ENCODE results near the gene DHRS9.

The DHRS9 gene

GRCh38 chr2:169110419-169110818, 41.1 kb downstream of the DHRS9 start:
- no peaks in the 10 kb centered on the region for H3K36me3 ChIP-seq (ENCODE audit: insufficient read depth, low read length)
- no peak for TF ChIP-seq EZH2phosphoT487 (IDR thresholded peaks at IDR 0.05; ENCODE audit: borderline replicate concordance)
- TF ChIP-seq CTCF (conservative IDR thresholded peaks at IDR 0.05; ENCODE audit: low read length), result no peak
- H3K4me2 ChIP-seq (ENCODE audit: low read depth, low read length, poor library complexity, severe bottlenecking), result no peak overlapping the region

DNA sequence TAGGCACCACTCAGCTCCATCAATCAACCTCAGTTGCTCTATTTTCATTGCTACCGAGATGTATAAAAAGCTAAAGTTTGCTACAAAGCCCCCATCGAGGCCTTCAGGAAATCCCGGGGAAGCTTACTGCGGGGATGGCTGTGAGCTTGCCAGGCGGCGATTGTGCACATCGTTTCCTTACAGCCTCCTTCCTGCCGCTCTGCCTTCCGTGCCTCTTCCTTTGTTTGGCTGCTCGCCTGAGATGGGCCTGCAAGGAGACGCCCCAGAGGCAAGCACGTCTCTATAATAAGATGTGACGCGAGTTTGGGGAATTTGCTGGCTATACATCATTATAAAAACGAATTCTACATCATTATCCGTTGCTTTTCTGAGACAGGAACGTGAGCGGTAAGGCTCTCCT, 41.6 kb downstream of the DHRS9 start:
- H3K79me2 ChIP-seq (ENCODE audit: insufficient read depth, low read length), result no peaks in the 10 kb centered on the region
- TF ChIP-seq EZH2phosphoT487 (IDR thresholded peaks at IDR 0.05; ENCODE audit: borderline replicate concordance) (no peak), CTCF (conservative IDR thresholded peaks at IDR 0.05; ENCODE audit: low read length) (no peak)
- no peaks in the 10 kb centered on the region for H3K9me3 ChIP-seq (ENCODE audit: insufficient read depth, low read depth, low read length)
- H3K4me3 ChIP-seq (ENCODE audit: low read length, poor library complexity, severe bottlenecking), result no peak overlapping the region
- H3K9me2 ChIP-seq (replicated peaks; ENCODE audit: low read depth, low read length), result no peaks in the 10 kb centered on the region
- no peak overlapping the region for H3K4me2 ChIP-seq (ENCODE audit: low read depth, low read length, poor library complexity, severe bottlenecking)
- peaks cover 54% of the 10 kb centered on the region for H3K4me1 ChIP-seq (ENCODE audit: insufficient read depth, low read length, poor library complexity, severe bottlenecking)
- H4K20me1 ChIP-seq (ENCODE audit: insufficient read depth, low read length, poor library complexity, severe bottlenecking), result no peaks in the 10 kb centered on the region
- no peaks in the 10 kb centered on the region for H3K36me3 ChIP-seq (ENCODE audit: insufficient read depth, low read length)
- no peak overlapping the region for H2AFZ ChIP-seq (ENCODE audit: low read length)
- H3K9ac ChIP-seq (ENCODE audit: low read depth, low read length, poor library complexity, severe bottlenecking), result no peak overlapping the region
- peaks cover 12% of the 10 kb centered on the region for H3F3A ChIP-seq (ENCODE audit: low read depth)
- no peaks in the 10 kb centered on the region for H3K27me3 ChIP-seq (ENCODE audit: insufficient read depth, low read length, poor library complexity, severe bottlenecking)

More at GRCh38 chr2:169110419-169110818, 41.1 kb downstream of the DHRS9 start:
- H3F3A ChIP-seq (ENCODE audit: low read depth), result peaks cover 12% of the 10 kb centered on the region
- peaks cover 54% of the 10 kb centered on the region for H3K4me1 ChIP-seq (ENCODE audit: insufficient read depth, low read length, poor library complexity, severe bottlenecking)
- H3K27me3 ChIP-seq (ENCODE audit: insufficient read depth, low read length, poor library complexity, severe bottlenecking), result no peaks in the 10 kb centered on the region
- no peaks in the 10 kb centered on the region for H3K9me2 ChIP-seq (replicated peaks; ENCODE audit: low read depth, low read length)
- H4K20me1 ChIP-seq (ENCODE audit: insufficient read depth, low read length, poor library complexity, severe bottlenecking), result no peaks in the 10 kb centered on the region
- no peaks in the 10 kb centered on the region for H3K9me3 ChIP-seq (ENCODE audit: insufficient read depth, low read depth, low read length)
- H3K79me2 ChIP-seq (ENCODE audit: insufficient read depth, low read length), result no peaks in the 10 kb centered on the region
- H3K4me3 ChIP-seq (ENCODE audit: low read length, poor library complexity, severe bottlenecking), result no peak overlapping the region
- H3K9ac ChIP-seq (ENCODE audit: low read depth, low read length, poor library complexity, severe bottlenecking), result no peak overlapping the region
- H2AFZ ChIP-seq (ENCODE audit: low read length), result peak overlapping the region; percentile 79; the same call in 1 of the 2 replicates

GRCh38 chr2:169112841-169113240, 43.5 kb downstream of the DHRS9 start:
- no peak overlapping the region for H3K4me3 ChIP-seq (ENCODE audit: low read length, poor library complexity, severe bottlenecking)
- H3K4me1 ChIP-seq (ENCODE audit: insufficient read depth, low read length, poor library complexity, severe bottlenecking), result peaks cover 53% of the 10 kb centered on the region
- no peaks in the 10 kb centered on the region for H3K9me3 ChIP-seq (ENCODE audit: insufficient read depth, low read depth, low read length)
- H3K79me2 ChIP-seq (ENCODE audit: insufficient read depth, low read length), result no peaks in the 10 kb centered on the region
- no peak for TF ChIP-seq EZH2phosphoT487 (IDR thresholded peaks at IDR 0.05; ENCODE audit: borderline replicate concordance)
- no peak for TF ChIP-seq CTCF (conservative IDR thresholded peaks at IDR 0.05; ENCODE audit: low read length)
- H4K20me1 ChIP-seq (ENCODE audit: insufficient read depth, low read length, poor library complexity, severe bottlenecking), result no peaks in the 10 kb centered on the region
- H3K9me2 ChIP-seq (replicated peaks; ENCODE audit: low read depth, low read length), result no peaks in the 10 kb centered on the region
- H3F3A ChIP-seq (ENCODE audit: low read depth), result peaks cover 5% of the 10 kb centered on the region; the same call in 1 of the 2 replicates
- no peaks in the 10 kb centered on the region for H3K27me3 ChIP-seq (ENCODE audit: insufficient read depth, low read length, poor library complexity, severe bottlenecking)
- no peak overlapping the region for H3K9ac ChIP-seq (ENCODE audit: low read depth, low read length, poor library complexity, severe bottlenecking)
- H2AFZ ChIP-seq (ENCODE audit: low read length), result no peak overlapping the region
- no peaks in the 10 kb centered on the region for H3K36me3 ChIP-seq (ENCODE audit: insufficient read depth, low read length)
- H3K4me2 ChIP-seq (ENCODE audit: low read depth, low read length, poor library complexity, severe bottlenecking), result no peak overlapping the region
